MCF 10A (cell line): ENCODE measurements around the gene CORO7. TPM values are rescaled to one million over a fixed set of nuclear protein-coding genes. Genes with fewer than 3 reads are reported as not detected.

Experiments
- BruUV-seq: library from RNA; stranded (reverse); fragments of 400-500 nt; replicated peaks from 2 replicates; lab custom pipeline; 2021; lab: Mats Ljungman, UMichigan
- CTCF ChIA-PET: fragments of 300-600 bp; sonication (Branson Sonifier 250); formaldehyde crosslinking; extraction: SDS; loops from one replicate; lab custom pipeline; 2021; ENCODE audit warnings: antibody characterized with exemption, inconsistent platforms; lab: Yijun Ruan, JAX
- POLR2A ChIA-PET: fragments of 300-600, 350-650 bp; sonication (Branson Sonifier 250); formaldehyde crosslinking; extraction: SDS; loops from one replicate; lab custom pipeline; 2020; ENCODE audit warnings: antibody characterized with exemption, inconsistent platforms; lab: Yijun Ruan, JAX
- DNase-seq: peaks from one replicate; pipeline ENCODE4 v3.0.0-alpha.2; 2018; ENCODE audit not compliant: unreplicated experiment
- H3K27ac Mint-ChIP-seq: one replicate; pipeline ENCODE4 v1.8.0; 2022; ENCODE audit warnings: mild to moderate bottlenecking, low read depth, mixed read lengths; ENCODE audit not compliant: unreplicated experiment
- H3K27me3 Mint-ChIP-seq: one replicate; pipeline ENCODE4 v1.8.0; 2022; ENCODE audit warnings: mixed read lengths; ENCODE audit not compliant: insufficient read depth, unreplicated experiment
- H3K36me3 Mint-ChIP-seq: one replicate; pipeline ENCODE4 v1.8.0; 2022; ENCODE audit warnings: mild to moderate bottlenecking, moderate library complexity, mixed read lengths; ENCODE audit not compliant: insufficient read depth, unreplicated experiment
- H3K4me1 Mint-ChIP-seq: one replicate; pipeline ENCODE4 v1.8.0; 2022; ENCODE audit warnings: mixed read lengths; ENCODE audit not compliant: insufficient read depth, unreplicated experiment
- H3K4me3 Mint-ChIP-seq: one replicate; pipeline ENCODE4 v1.8.0; 2022; ENCODE audit warnings: mild to moderate bottlenecking, moderate library complexity, mixed read lengths; ENCODE audit not compliant: unreplicated experiment
- H3K9me3 Mint-ChIP-seq: one replicate; pipeline ENCODE4 v1.8.0; 2022; ENCODE audit warnings: mixed read lengths; ENCODE audit not compliant: unreplicated experiment
- intact Hi-C: fragments of 100-400 bp; cut with micrococcal nuclease; formaldehyde crosslinking; loops from 2 replicates; pipeline ENCODE4 v1.14.1; 2022
- total RNA-seq: library from RNA; stranded (reverse); gene quantifications from 2 replicates; pipeline ENCODE4 v1.2.3, GENCODE V29; 2022
- TF ChIP-seq, protein P1 (sequence below): fragments of 200-600 bp; IDR thresholded peaks from one replicate; pipeline ENCODE4 v1.8.0; 2022; ENCODE audit warnings: antibody characterized with exemption, mild to moderate bottlenecking; ENCODE audit not compliant: unreplicated experiment

Gene CORO7
- total RNA-seq, 1 experiment from 2014 or later = 20.3 TPM

DNA sequence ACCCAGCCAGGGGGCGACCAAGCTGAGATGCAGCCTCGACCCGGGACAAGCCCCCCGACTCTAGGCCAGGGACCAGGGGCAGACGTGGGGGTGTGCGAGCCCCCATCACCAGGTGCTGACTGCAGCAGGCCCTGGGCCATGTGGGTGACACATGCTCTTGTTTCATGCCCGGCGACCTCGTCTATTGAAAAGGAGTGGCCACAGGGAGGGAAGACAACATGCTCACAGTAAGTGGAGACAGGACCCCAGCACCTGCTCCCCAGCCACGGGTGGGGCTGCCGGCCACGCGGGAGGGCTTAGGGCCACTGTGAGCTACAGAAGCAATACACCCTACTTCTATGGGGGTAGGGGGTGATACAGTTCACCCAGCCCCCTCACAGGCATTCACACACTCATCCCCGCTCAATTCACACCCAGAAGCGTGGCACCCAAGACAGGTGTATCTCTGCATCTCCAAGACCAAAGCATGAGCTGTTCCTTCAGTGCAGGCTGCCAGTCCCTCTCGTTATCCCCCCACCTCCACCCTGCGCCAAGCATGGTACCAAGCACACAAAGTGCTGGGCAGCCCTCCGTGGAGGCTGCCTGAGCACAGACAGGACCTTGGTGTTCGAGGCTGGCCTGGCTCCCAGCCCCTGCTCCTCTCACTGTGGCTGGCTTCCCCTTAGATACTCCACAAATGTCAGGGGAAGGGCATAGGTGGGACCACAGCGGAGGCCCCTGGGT, 31.2 kb downstream of the CORO7 start:
- ChIA-PET POLR2A (no interaction called here), CTCF (interaction anchor here (0.6 to 10.0 kb wide), 2 partner anchors 15 to 18 kb away, joined by 3 to 129 read pairs; no protein-coding TSS in a partner anchor)
- BruUV-seq = no TSS peak
- Mint-ChIP-seq H3K27me3 (no peaks in the 10 kb centered on the region), H3K9me3 (no peaks in the 10 kb centered on the region), H3K4me3 (no peak overlapping the region), H3K4me1 (no peaks in the 10 kb centered on the region), H3K27ac (no peak overlapping the region), H3K36me3 (peaks cover 12% of the 10 kb centered on the region)
- TF ChIP-seq, protein P1, sequence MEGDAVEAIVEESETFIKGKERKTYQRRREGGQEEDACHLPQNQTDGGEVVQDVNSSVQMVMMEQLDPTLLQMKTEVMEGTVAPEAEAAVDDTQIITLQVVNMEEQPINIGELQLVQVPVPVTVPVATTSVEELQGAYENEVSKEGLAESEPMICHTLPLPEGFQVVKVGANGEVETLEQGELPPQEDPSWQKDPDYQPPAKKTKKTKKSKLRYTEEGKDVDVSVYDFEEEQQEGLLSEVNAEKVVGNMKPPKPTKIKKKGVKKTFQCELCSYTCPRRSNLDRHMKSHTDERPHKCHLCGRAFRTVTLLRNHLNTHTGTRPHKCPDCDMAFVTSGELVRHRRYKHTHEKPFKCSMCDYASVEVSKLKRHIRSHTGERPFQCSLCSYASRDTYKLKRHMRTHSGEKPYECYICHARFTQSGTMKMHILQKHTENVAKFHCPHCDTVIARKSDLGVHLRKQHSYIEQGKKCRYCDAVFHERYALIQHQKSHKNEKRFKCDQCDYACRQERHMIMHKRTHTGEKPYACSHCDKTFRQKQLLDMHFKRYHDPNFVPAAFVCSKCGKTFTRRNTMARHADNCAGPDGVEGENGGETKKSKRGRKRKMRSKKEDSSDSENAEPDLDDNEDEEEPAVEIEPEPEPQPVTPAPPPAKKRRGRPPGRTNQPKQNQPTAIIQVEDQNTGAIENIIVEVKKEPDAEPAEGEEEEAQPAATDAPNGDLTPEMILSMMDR = no peak
- DNase-seq = no peak
- intact Hi-C loops = no loop called here

DNA sequence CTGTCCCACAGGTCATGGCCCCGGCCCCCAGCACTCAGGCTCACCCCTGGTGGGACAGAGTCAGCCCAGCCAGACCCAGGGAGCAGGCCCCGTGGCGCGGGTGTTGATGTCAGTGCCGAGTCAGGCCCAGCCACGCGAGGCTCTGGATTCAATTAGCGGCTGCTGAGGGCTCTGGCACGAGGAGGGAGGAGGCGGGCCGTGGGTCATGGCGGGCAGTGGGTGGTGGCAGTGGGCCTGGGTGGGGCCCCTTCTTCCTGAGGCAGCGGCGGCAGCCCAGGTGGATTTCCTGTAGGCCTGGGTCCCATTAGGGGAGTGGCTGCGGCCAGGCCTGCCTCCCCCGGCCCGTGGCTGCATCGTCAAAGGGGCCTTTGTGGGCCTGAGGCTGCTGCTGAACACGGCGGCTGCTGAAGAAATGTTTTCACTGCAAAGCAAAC, 31.9 kb downstream of the CORO7 start:
- TF ChIP-seq, protein P1 = no peak
- Mint-ChIP-seq H3K36me3 (peaks cover 12% of the 10 kb centered on the region), H3K4me3 (no peak overlapping the region), H3K27ac (no peak overlapping the region), H3K9me3 (no peaks in the 10 kb centered on the region), H3K4me1 (no peaks in the 10 kb centered on the region), H3K27me3 (no peaks in the 10 kb centered on the region)
- BruUV-seq = no TSS peak
- DNase-seq = no peak
- CTCF ChIA-PET = no interaction called here
- intact Hi-C loops = no loop called here
- POLR2A ChIA-PET = no interaction called here

DNA sequence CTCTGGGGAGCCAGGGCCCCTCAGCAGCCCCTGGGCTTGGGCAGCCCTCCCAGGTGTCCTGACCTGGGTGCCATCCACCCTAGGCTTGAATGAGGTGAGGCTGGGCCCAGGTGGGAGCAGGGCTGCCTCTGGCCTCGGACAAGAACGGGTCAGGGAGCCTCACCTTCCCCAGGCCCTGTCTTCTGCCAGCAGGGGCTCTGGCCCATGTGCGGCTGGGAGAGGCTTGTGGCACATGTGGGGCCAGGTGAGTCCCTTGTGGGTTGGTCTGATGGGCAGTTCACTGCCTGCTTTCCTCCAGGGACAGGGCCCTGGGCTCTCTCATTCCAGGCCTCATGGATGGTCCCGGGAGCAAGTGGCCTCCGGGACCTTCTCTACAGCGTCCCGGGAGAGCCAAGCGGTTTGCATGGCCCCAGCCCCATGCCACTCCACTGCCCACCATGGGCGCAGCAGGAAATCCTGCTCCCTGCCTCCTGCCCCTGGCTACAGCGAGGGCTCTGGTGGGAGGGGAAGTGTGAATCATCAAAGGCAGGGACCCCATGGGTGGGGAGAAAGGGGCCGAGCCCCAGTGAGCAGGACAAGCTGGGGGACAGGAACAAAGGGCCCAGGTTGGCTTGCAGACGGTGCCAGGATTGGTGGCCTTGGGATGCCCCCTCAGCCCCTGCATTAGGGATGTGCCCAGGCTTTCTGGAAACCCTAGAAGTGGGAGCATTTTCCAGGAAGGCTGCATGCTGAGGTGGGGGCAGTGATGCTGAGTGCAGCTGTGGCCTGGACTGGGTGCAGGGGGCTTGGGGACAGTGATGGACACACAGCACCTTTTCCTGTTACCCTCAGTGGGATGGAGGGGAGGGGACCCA, 32.6 kb downstream of the CORO7 start:
- POLR2A ChIA-PET = no interaction called here
- H3K4me1 Mint-ChIP-seq = no peaks in the 10 kb centered on the region
- no peak overlapping the region for H3K4me3 Mint-ChIP-seq
- TF ChIP-seq, protein P1 = no peak
- H3K9me3 Mint-ChIP-seq = no peaks in the 10 kb centered on the region
- DNase-seq = no peak
- no TSS peak for BruUV-seq
- no peak overlapping the region for H3K27ac Mint-ChIP-seq
- H3K27me3 Mint-ChIP-seq = no peaks in the 10 kb centered on the region
- intact Hi-C loops = no loop called here
- CTCF ChIA-PET = interaction anchor here (1.0 kb wide), 1 partner anchor 19 kb away, joined by 4 read pairs; no protein-coding TSS in a partner anchor
- peaks cover 12% of the 10 kb centered on the region for H3K36me3 Mint-ChIP-seq

DNA sequence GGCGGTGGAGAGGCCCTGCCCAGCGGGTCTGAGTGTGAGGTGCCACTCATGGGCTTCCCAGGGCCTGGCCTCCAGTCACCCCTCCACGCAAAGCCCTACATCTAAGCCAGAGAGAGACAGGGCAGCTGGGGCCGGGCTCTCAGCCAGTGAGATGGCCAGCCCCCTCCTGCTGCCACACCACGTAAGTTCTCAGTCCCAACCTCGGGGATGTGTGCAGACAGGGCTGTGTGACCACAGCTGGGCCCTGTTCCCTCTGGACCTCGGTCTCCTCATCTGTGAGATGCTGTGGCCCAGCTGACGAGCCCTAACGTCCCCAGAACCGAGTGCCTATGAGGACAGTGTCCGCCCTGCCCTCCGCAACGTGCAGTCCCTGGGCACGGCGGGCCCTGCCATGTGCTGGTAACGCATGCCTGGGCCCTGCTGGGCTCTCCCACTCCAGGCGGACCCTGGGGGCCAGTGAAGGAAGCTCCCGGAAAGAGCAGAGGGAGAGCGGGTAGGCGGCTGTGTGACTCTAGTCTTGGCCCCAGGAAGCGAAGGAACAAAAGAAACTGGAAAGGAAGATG, 33.5 kb downstream of the CORO7 start:
- Mint-ChIP-seq H3K36me3 (peaks cover 12% of the 10 kb centered on the region), H3K27me3 (no peaks in the 10 kb centered on the region), H3K4me1 (peaks cover 8% of the 10 kb centered on the region), H3K27ac (no peak overlapping the region), H3K9me3 (no peaks in the 10 kb centered on the region), H3K4me3 (no peak overlapping the region)
- POLR2A ChIA-PET = no interaction called here
- TF ChIP-seq, protein P1 = no peak
- no TSS peak for BruUV-seq
- intact Hi-C loops = no loop called here
- DNase-seq = no peak
- CTCF ChIA-PET = interaction anchor here (1.0 kb wide), 1 partner anchor 20 kb away, joined by 4 read pairs; no protein-coding TSS in a partner anchor
